WTC11 (cell line): ENCODE measurements around the gene GALNT9. TPM values are rescaled to one million over a fixed set of nuclear protein-coding genes. Genes with fewer than 3 reads are reported as not detected.

ENCODE experiments used
- ATAC-seq: fragments of 200-7000 bp; cut with Tn5 transposase; 2 replicates; pipeline ENCODE4 v1.10.0; 2021; ENCODE audit warnings: mild to moderate bottlenecking, moderate library complexity
- CTCF ChIA-PET: fragments of 300-600 bp; sonication (Branson Sonifier 250); formaldehyde crosslinking; loops from one replicate; lab custom pipeline; 2021; ENCODE audit warnings: antibody characterized with exemption; lab: Charles Lee
- POLR2A ChIA-PET: fragments of 350-600 bp; sonication (Branson Sonifier 250); formaldehyde crosslinking; loops from one replicate; lab custom pipeline; 2021; ENCODE audit warnings: antibody characterized with exemption; lab: Charles Lee
- DNase-seq: peaks from one replicate; pipeline ENCODE4 v3.0.0; 2021; ENCODE audit warnings: low spot score
- H3K27ac Mint-ChIP-seq: 2 replicates; pipeline ENCODE4 v1.8.0; 2021; ENCODE audit warnings: mixed read lengths
- H3K27me3 Mint-ChIP-seq: 2 replicates; pipeline ENCODE4 v1.8.0; 2021; ENCODE audit warnings: low read depth, mild to moderate bottlenecking, moderate library complexity, mixed read lengths
- H3K36me3 Mint-ChIP-seq: 2 replicates; pipeline ENCODE4 v1.8.0; 2021; ENCODE audit warnings: mixed read lengths
- H3K4me1 Mint-ChIP-seq: 2 replicates; pipeline ENCODE4 v1.8.0; 2022; ENCODE audit warnings: mixed read lengths
- H3K4me3 Mint-ChIP-seq: 2 replicates; pipeline ENCODE4 v1.8.0; 2021; ENCODE audit warnings: mild to moderate bottlenecking, moderate library complexity, mixed read lengths
- H3K9me3 Mint-ChIP-seq: 2 replicates; pipeline ENCODE4 v1.8.0; 2021; ENCODE audit warnings: mixed read lengths
- E2F1 ChIP-seq: sonication (generic); formaldehyde crosslinking; IDR thresholded peaks from 2 replicates; pipeline ENCODE4 v1.8.0; 2022; ENCODE audit warnings: mild to moderate bottlenecking, missing genetic modification reagents
- E2F4 ChIP-seq: sonication (generic); formaldehyde crosslinking; IDR thresholded peaks from 2 replicates; pipeline ENCODE4 v1.8.1; 2022; ENCODE audit warnings: low read depth, mild to moderate bottlenecking, moderate library complexity, missing genetic modification reagents, borderline replicate concordance
- EMX1 ChIP-seq: fragments of 250-450 bp; sonication (Bioruptor Pico); IDR thresholded peaks from 2 replicates; pipeline ENCODE4 v1.8.0; 2021; ENCODE audit warnings: mild to moderate bottlenecking
- FOXP1 ChIP-seq: sonication (generic); formaldehyde crosslinking; IDR thresholded peaks from 2 replicates; pipeline ENCODE4 v1.8.0; 2022; ENCODE audit warnings: missing genetic modification reagents, mild to moderate bottlenecking, moderate library complexity, borderline replicate concordance
- FOXP4 ChIP-seq: sonication (generic); formaldehyde crosslinking; IDR thresholded peaks from 2 replicates; pipeline ENCODE4 v1.8.0; 2022; ENCODE audit warnings: mild to moderate bottlenecking, missing genetic modification reagents
- GTF2I ChIP-seq: fragments of 250-450 bp; sonication (Bioruptor Pico); conservative IDR thresholded peaks from 2 replicates; pipeline ENCODE4 v1.4.0; 2021; ENCODE audit warnings: mild to moderate bottlenecking
- MAX ChIP-seq: sonication (generic); formaldehyde crosslinking; IDR thresholded peaks from 2 replicates; pipeline ENCODE4 v1.8.0; 2022; ENCODE audit warnings: mild to moderate bottlenecking, missing genetic modification reagents
- NR3C1 ChIP-seq: sonication (generic); formaldehyde crosslinking; conservative IDR thresholded peaks from 2 replicates; pipeline ENCODE4 v1.8.1; 2023; ENCODE audit warnings: low read depth, mild to moderate bottlenecking, missing genetic modification reagents
- OVOL2 ChIP-seq: fragments of 250-450 bp; sonication (Bioruptor Pico); IDR thresholded peaks from 2 replicates; pipeline ENCODE4 v1.9.0; 2021; ENCODE audit warnings: mild to moderate bottlenecking, borderline replicate concordance
- SMAD4 ChIP-seq: sonication (generic); formaldehyde crosslinking; IDR thresholded peaks from 2 replicates; pipeline ENCODE4 v1.8.0; 2022; ENCODE audit warnings: mild to moderate bottlenecking, missing genetic modification reagents
- TEAD1 ChIP-seq: sonication (generic); formaldehyde crosslinking; IDR thresholded peaks from 2 replicates; pipeline ENCODE4 v1.8.0; 2022; ENCODE audit warnings: mild to moderate bottlenecking, missing genetic modification reagents
- ZNF121 ChIP-seq: sonication (generic); formaldehyde crosslinking; IDR thresholded peaks from 2 replicates; pipeline ENCODE4 v1.8.0; 2023; ENCODE audit warnings: missing genetic modification reagents
- ZNF396 ChIP-seq: fragments of 250-450 bp; sonication (Bioruptor Pico); IDR thresholded peaks from 2 replicates; pipeline ENCODE4 v1.8.0; 2021; ENCODE audit warnings: mild to moderate bottlenecking, moderate library complexity, borderline replicate concordance
- ZNF671 ChIP-seq: fragments of 250-450 bp; sonication (Bioruptor Pico); IDR thresholded peaks from 2 replicates; pipeline ENCODE4 v1.8.0; 2021; ENCODE audit warnings: mild to moderate bottlenecking
- total RNA-seq: library from RNA; stranded (reverse); gene quantifications from 3 replicates; pipeline ENCODE4 v1.2.3, GENCODE V29; 2021
- TF ChIP-seq, protein P1 (sequence below): fragments of 200-600 bp; IDR thresholded peaks from 2 replicates; pipeline ENCODE4 v1.8.0; 2022; ENCODE audit warnings: antibody characterized with exemption
- TF ChIP-seq, protein P2 (sequence below): sonication (generic); formaldehyde crosslinking; IDR thresholded peaks from 2 replicates; pipeline ENCODE4 v1.8.1; 2023; ENCODE audit warnings: mild to moderate bottlenecking, moderate library complexity, missing genetic modification reagents

GALNT9 gene
- total RNA-seq, 1 experiment from 2014 or later = 0.90 TPM

DNA sequence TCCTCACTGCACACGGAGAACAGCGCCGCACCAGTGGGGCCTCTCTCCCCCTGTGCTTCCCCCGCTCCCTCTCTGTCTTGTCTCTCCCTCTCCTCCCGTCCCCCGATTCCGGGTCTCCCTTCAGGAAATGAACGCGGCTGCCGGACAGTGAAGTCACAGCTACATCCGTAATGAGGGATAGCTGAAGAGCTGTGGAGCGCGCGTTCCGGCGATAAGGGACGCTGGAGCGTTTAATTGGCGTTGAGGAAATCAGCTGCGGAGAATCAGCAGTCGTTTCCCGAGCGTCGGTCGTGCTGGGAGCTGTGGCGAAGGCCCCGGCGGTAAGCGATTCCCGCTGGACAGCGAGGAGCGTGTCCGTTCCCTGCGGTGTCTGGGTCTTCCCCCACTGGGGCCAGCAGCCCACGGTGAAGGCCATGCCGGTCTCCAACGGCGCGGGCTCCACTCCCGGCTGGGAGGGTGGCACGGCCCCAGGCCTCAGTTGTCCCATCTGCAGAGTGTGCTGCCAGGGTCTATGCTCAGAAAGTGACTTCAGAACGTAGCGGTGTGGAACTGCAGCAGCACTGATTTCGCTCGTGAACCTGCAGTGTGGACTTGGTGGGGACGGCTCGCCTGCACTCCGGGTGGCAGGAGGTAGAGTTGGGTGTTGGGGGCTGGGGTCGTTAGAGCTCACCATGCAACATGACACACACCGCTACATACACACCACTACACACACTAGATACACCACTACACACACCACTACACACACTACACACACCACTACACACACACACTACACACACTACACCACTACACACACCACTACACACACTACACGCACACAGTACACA is 174.2 kb downstream of the GALNT9 start (continued):
- no peak for TF ChIP-seq E2F4
- no peak for TF ChIP-seq ZNF396 (CRISPR knock-in tag)
- TF ChIP-seq, protein P1, sequence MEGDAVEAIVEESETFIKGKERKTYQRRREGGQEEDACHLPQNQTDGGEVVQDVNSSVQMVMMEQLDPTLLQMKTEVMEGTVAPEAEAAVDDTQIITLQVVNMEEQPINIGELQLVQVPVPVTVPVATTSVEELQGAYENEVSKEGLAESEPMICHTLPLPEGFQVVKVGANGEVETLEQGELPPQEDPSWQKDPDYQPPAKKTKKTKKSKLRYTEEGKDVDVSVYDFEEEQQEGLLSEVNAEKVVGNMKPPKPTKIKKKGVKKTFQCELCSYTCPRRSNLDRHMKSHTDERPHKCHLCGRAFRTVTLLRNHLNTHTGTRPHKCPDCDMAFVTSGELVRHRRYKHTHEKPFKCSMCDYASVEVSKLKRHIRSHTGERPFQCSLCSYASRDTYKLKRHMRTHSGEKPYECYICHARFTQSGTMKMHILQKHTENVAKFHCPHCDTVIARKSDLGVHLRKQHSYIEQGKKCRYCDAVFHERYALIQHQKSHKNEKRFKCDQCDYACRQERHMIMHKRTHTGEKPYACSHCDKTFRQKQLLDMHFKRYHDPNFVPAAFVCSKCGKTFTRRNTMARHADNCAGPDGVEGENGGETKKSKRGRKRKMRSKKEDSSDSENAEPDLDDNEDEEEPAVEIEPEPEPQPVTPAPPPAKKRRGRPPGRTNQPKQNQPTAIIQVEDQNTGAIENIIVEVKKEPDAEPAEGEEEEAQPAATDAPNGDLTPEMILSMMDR = no peak
- no peak for TF ChIP-seq ZNF671 (CRISPR knock-in tag)
- TF ChIP-seq TEAD1 (CRISPR knock-in tag) = no peak

- peak overlapping the region; percentile 63 for H3K27ac Mint-ChIP-seq
Observed at GRCh38 chr12:132154341-132154761, 175.0 kb downstream of the GALNT9 start.

DNA sequence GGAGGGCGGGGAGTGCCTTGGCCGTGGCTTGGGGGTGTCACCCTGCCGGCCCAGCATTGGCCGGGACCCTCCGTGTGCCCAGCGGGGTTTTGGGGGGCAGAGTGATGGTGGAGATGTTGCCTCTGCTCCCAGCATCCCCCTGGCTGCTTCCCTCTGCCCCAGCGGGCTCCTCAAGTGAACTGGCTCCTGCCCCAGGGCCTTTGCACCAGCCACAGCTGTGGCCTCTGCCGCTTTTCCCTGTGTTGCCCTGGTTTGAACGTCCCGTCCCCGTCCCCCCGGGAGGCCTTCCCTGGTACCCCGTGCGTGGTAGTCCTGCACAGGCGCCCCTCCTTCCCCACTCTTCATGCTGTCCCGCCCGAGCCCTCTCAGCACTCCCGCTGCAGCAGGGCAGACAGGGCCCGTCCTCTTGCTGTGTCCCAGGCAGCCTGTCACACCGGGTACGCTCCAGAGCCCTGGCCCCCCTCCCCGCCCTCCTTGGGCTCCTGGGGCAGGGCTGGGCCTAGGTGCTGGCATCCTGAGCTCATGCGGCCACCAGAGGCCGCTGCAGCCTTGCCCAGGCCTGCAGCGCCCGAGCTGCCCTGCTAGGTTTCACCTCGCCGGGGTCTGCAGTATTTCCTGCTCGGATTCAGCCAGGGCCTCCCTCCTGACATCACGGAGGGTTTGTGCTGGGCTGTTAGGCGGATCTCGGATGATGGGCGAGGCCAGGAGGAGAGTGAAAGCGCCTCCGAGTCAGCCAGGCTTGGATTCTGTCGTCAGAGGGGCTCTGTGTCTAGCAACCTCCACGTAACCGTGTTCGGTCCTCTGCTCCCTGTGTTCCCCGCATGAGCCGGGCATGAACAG is 175.7 kb downstream of the GALNT9 start:
- DNase-seq = peak; percentile 88
- H3K9me3 Mint-ChIP-seq = no peaks in the 10 kb centered on the region
- no peaks in the 10 kb centered on the region for H3K27me3 Mint-ChIP-seq
- ATAC-seq = peak; percentile 98
- H3K27ac Mint-ChIP-seq = no peak overlapping the region
- TF ChIP-seq GTF2I (CRISPR knock-in tag) = peak; percentile 79
- TF ChIP-seq E2F1 (CRISPR knock-in tag) = no peak
- TF ChIP-seq SMAD4 = no peak
- TF ChIP-seq FOXP4 (CRISPR knock-in tag) = 0 out of 2 replicates have a peak, but pooled peaks have one; percentile 22
- TF ChIP-seq ZNF121 (CRISPR knock-in tag) = 0 out of 2 replicates have a peak, but pooled peaks have one; percentile 47
- TF ChIP-seq, protein P2, sequence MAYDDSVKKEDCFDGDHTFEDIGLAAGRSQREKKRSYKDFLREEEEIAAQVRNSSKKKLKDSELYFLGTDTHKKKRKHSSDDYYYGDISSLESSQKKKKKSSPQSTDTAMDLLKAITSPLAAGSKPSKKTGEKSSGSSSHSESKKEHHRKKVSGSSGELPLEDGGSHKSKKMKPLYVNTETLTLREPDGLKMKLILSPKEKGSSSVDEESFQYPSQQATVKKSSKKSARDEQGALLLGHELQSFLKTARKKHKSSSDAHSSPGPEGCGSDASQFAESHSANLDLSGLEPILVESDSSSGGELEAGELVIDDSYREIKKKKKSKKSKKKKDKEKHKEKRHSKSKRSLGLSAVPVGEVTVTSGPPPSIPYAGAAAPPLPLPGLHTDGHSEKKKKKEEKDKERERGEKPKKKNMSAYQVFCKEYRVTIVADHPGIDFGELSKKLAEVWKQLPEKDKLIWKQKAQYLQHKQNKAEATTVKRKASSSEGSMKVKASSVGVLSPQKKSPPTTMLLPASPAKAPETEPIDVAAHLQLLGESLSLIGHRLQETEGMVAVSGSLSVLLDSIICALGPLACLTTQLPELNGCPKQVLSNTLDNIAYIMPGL (CRISPR knock-in tag) = peak; percentile 82; the same call in 1 of the 2 replicates
- TF ChIP-seq EMX1 (CRISPR knock-in tag) = no peak
- TF ChIP-seq, protein P1 = peak; percentile 83
- TF ChIP-seq FOXP1 (CRISPR knock-in tag) = peak; percentile 15; the same call in 1 of the 2 replicates
- TF ChIP-seq OVOL2 (CRISPR knock-in tag) = no peak
- TF ChIP-seq, all 79 proteins: peak for 6
- Mint-ChIP-seq H3K4me1 (no peaks in the 10 kb centered on the region), H3K4me3 (no peak overlapping the region), H3K36me3 (no peaks in the 10 kb centered on the region)
- POLR2A ChIA-PET = interaction anchor here (0.9 kb wide), 2 partner anchors 25 to 260 kb away, joined by 3 to 4 read pairs; no protein-coding TSS in a partner anchor
- CTCF ChIA-PET = interaction anchor here (0.5 to 2.0 kb wide), 45 partner anchors 9 to 1174 kb away, joined by 3 to 37 read pairs (median 4); partner anchors contain the start of genes DDX51, GALNT9 and NOC4L

More at GRCh38 chr12:132154341-132154761, 175.0 kb downstream of the GALNT9 start:
- H3K36me3 Mint-ChIP-seq = no peaks in the 10 kb centered on the region
- ChIA-PET CTCF (interaction anchor here (0.5 to 2.0 kb wide), 38 partner anchors 8 to 460 kb away, joined by 3 to 37 read pairs (median 4); partner anchors contain the start of genes DDX51, GALNT9 and NOC4L), POLR2A (interaction anchor here (0.9 kb wide), 2 partner anchors 24 to 260 kb away, joined by 3 to 4 read pairs; no protein-coding TSS in a partner anchor)
- H3K9me3 Mint-ChIP-seq = no peaks in the 10 kb centered on the region
- DNase-seq (no peak), ATAC-seq (peak; percentile 6; the same call in 1 of the 2 replicates)
- 0 out of 2 replicates have a peak, but pooled peaks have one; percentile 33 for TF ChIP-seq MAX (CRISPR knock-in tag)
- TF ChIP-seq NR3C1 = no peak
- no peaks in the 10 kb centered on the region for H3K27me3 Mint-ChIP-seq
- no peak overlapping the region for H3K4me3 Mint-ChIP-seq
- H3K4me1 Mint-ChIP-seq = no peaks in the 10 kb centered on the region
